GM13977 (cell line): ENCODE data around the gene TJAP1.

Experiments
- DNase-seq: peaks from one replicate; pipeline ENCODE4 v3.0.0; 2012; ENCODE audit warnings: low spot score
- CTCF ChIP-seq: IDR thresholded peaks from 2 replicates; pipeline ENCODE4 v1.5.1; 2012; ENCODE audit warnings: mild to moderate bottlenecking, control low read depth; ENCODE audit not compliant: insufficient read depth; ENCODE audit errors: extremely low read depth, missing control alignments
- in situ Hi-C: fragments of 300-500 bp; cut with MboI; formaldehyde crosslinking; loops from one replicate; pipeline ENCODE4 v1.12.0; 2022; ENCODE audit warnings: low sequenced_read_pairs, low pct_unique_long_range_greater_than_20kb, mixed read lengths, inconsistent platforms; ENCODE audit not compliant: unreplicated experiment

TJAP1 gene

DNA sequence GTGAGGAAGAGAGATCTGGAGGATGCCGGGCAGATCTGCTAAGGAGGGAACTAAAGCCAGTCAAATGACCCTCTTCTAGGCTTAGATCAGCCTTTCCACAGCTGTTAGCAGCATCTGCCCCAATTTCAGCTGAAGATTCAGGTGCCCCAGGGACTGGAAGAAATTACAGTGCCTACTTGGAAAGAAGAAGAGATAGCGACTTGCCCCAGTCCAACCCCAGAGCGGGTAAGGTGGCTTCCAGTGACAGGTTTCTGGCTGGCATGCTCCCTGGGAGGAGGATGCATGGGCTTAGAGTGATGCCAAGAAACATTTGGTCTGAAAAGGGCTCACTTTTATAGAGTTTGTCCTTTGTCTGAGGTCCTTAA, 620 bp downstream of the TJAP1 start:
- in situ Hi-C loops, result no loop called here
- DNase-seq, result no peak
- no peak for TF ChIP-seq CTCF

- no peak for TF ChIP-seq CTCF
- DNase-seq, result no peak
- in situ Hi-C loops, result no loop called here
These were observed 3.7 kb downstream of the TJAP1 start for GRCh38 chr6:43481075-43481474.

- DNase-seq, result no peak
- in situ Hi-C loops, result no loop called here
- TF ChIP-seq CTCF, result no peak
These were observed 4.3 kb downstream of the TJAP1 start for GRCh38 chr6:43481591-43482236.

GRCh38 chr6:43488667-43489276, 11.4 kb downstream of the TJAP1 start:
- DNase-seq, result no peak
- TF ChIP-seq CTCF, result no peak
- in situ Hi-C loops, result no loop called here

DNA sequence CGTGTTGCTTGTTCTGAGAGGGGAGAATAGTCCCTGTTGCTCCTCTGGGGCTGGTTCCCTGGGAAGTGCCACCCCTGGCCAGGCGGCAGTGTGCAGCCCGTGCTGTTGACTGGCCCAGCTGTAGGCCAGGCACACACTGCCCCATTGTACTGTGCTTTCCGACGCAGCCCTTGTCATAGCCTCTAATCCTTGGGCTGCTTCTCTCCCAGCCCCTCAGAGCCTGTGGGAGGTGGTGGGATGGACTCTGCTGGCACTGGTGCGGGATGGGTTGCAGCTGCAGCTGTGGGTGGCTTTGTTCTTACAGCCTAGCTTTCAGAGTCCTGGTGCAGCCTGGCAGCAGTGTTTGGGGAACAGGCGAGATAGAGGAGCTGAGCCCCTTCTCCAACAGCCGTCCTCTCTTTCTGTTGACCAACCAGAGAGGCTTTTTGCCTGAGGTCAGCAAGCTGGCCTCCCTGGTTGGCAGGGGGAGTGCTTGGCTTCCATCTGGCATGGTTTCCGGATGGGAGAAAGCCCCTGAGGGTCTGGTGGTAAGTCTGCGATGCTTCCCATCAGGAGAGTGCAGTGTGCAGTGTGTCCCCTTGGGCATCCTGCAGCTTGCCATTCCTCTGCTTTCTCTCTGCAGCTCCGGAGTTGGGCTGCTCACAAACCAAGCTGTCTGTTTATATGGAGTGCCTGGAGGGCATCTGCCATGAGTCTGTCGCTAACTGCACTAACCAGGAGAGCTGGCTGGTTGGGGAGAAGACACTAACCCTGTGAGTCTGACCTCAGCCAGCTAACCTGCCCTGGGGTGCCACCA, 12.1 kb downstream of the TJAP1 start:
- in situ Hi-C loops, result no loop called here
- DNase-seq, result no peak
- no peak for TF ChIP-seq CTCF

- in situ Hi-C loops, result no loop called here
- no peak for DNase-seq
- TF ChIP-seq CTCF, result no peak
These were observed 13.2 kb downstream of the TJAP1 start for GRCh38 chr6:43490523-43490939.
